Stimulated activated CD4-positive, alpha-beta T cell treated with anti-CD3 and anti-CD28 coated beads, Interleukin-4, amount 100 ng/mL, for 1 hour (primary cell): Measurements from ENCODE around the gene RERE.

Experiments
- DNase-seq: peaks from one replicate; pipeline ENCODE4 v3.0.0-alpha.2; 2020

RERE gene

GRCh38 chr1:8337776-8338525 is 479.5 kb downstream of the RERE start:
- DNase-seq: no peak

- no peak for DNase-seq
These were observed 482.2 kb downstream of the RERE start for GRCh38 chr1:8335246-8335645.

GRCh38 chr1:8334106-8334851 is 483.2 kb downstream of the RERE start:
- no peak for DNase-seq

GRCh38 chr1:8333246-8333987 is 484.0 kb downstream of the RERE start:
- no peak for DNase-seq

DNA sequence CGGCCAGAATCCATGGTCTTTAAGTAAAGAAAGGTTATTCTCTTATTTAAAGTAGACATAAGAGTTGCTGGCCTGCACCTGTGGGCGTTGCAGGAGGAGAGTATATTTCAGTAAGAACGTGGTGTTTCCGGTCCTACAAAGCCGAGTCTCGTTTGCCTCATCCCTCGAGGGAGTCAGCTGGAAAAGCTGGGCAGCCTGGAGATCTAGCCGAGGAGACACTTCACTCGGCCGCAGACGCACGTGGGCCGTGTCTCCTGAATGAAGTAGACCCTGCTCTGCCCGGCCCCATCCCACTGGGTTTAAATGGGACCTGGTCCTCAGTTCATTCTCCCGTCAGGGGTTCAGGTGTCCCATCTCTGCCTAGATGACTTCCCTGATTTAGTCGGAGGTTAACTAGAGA is 484.6 kb downstream of the RERE start:
- DNase-seq: no peak

- DNase-seq: no peak
These were observed 486.9 kb downstream of the RERE start for GRCh38 chr1:8330271-8331125.

GRCh38 chr1:8329858-8330257 is 487.6 kb downstream of the RERE start:
- no peak for DNase-seq

DNA sequence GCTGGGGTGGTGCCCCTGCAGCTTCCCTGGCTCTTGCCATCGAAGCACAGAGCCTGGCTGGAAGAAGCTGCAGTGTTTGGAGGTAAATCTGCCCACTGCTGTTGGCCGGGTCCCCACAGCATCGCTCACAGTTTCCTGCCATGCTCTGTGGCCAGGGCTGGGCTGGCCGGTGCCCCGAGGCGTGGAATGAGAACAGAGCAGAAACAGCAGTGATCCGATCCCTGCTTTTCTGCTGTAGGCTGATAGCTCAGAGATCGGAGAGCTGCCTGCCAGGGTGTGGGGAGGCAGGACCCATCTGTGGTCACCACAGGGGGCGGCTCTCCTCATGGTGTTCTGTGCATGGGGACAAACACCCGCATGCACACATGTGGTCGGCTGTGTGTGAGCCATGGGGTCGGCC is 488.0 kb downstream of the RERE start:
- no peak for DNase-seq

DNA sequence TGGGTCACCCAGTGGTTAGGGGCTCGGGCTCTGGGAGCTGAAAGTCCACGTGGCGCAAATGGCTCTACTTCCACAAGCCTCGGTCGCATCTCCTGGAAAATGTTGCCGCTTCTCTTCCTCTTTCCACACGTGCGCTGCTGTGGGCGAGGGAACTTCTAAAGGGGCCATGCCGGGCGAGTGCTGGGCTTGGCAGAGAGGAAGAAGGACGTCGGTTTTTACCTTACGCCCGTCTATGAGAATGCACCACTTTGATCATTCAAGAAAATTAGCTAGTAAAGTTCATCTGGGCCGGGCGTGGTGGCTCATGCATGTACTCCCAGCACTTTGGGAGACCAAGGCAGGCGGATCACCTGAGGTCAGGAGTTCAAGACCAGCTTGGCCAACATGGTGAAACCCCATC is 489.2 kb downstream of the RERE start:
- DNase-seq: no peak

- no peak for DNase-seq
These were observed 491.2 kb downstream of the RERE start for GRCh38 chr1:8326265-8326664.

DNA sequence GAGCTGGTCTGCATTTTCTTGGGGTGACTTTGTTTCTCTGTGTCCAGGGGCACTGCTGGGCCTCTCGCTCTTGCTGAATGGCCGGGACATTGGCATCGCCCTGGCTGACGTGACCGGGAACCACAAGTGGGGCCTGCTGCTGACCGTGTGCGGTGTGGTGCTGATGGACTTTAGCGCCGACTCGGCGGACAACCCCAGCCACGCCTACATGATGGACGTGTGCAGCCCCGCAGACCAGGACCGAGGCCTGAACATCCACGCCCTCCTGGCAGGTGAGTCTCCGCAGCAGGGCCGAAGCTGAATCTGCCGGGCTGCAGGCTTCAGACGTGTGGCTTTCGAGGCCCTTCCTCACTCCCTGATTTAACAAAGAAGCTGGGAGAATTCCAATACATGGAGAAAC is 491.7 kb downstream of the RERE start:
- DNase-seq: no peak

- no peak for DNase-seq
These were observed 493.1 kb downstream of the RERE start for GRCh38 chr1:8324176-8324810.

GRCh38 chr1:8323706-8324105 is 493.7 kb downstream of the RERE start:
- DNase-seq: no peak

GRCh38 chr1:8321612-8322011 is 495.8 kb downstream of the RERE start:
- DNase-seq: no peak

- no peak for DNase-seq
These were observed 499.0 kb downstream of the RERE start for GRCh38 chr1:8318436-8318835.

DNA sequence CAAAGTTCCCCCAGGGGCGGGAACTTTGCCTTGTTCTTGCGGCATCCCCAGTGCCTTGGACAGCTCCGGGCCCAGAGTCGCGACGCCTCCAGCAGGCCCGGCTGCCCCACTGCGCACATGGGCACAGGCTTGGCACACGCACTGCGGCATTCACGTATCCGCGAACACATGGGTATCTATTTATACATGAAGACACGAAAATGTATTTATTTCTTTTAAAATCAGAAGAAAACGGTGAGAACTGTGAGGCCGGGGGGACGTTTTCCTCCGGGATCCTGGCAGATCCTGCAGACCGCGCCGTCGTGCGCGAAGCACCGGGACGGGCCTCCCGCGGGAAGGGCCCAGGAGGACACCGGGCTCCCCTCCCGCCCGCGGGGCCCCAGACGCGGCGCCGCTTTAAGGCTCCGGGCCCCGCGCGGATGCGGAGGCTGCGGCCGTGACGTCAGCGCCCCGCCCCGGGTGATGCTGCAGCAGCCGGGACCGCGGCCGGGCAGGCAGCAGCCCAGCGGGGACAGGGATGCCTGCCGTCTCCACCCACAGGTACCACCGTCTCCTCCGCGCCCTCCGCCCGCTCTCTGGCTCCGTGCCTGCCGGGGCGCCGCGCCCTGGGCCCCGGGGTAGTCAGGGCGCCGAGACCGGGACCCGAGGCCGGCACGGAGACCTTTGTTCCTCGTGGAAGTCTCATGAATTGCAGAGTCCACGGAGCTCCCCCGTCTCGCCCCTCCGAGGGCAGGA is 499.6 kb downstream of the RERE start, which contains the start of gene SLC45A1:
Gene SLC45A1, plus strand, starts transcription at position 468 of the 735 bp plus-strand sequence. CDS start 6,216 bp downstream, outside the sequence.
- peak; percentile 86 for DNase-seq

DNA sequence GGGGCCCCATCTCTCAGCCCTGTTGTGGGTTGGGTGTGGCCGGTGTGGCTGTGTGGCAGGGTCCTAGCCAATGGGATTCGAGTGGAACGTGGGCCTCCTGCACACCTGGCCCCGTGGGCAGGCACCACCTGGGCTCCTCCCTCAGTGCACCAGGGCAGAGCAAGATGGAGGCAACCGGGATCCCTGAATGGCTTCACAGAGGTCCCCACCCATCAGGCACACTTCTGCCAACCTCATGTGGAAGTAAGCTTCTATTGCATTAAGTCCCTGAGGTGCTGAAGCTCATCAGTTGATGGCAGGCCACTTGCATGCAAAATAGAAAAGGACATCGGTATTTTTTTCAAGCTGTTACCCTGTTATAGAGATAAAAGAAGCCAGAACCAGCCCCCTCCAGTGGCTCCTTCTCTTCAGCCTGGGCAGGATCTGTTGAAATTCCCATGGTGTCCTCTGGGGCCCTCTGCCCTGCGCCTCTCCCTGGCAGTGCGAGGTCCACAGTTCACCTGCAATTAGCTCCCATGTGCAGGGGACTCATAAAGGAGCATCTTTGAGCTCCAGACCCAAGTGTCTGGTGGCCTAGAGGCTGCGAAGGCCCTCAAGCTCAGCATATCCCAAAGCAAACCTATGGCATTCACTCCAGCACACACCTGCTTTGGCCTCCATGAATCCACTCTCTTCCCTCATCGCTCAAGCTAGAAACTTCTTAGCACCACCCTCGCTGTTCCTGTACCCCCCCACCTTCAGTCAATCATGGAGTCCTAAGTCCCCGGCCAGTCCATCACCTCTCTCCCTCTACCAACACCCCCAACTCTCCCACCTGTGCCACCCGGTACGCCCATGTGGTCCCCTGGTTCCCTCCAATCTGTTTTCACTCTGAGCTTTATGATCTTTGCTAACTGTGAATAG is 501.6 kb downstream of the RERE start:
- no peak for DNase-seq

DNA sequence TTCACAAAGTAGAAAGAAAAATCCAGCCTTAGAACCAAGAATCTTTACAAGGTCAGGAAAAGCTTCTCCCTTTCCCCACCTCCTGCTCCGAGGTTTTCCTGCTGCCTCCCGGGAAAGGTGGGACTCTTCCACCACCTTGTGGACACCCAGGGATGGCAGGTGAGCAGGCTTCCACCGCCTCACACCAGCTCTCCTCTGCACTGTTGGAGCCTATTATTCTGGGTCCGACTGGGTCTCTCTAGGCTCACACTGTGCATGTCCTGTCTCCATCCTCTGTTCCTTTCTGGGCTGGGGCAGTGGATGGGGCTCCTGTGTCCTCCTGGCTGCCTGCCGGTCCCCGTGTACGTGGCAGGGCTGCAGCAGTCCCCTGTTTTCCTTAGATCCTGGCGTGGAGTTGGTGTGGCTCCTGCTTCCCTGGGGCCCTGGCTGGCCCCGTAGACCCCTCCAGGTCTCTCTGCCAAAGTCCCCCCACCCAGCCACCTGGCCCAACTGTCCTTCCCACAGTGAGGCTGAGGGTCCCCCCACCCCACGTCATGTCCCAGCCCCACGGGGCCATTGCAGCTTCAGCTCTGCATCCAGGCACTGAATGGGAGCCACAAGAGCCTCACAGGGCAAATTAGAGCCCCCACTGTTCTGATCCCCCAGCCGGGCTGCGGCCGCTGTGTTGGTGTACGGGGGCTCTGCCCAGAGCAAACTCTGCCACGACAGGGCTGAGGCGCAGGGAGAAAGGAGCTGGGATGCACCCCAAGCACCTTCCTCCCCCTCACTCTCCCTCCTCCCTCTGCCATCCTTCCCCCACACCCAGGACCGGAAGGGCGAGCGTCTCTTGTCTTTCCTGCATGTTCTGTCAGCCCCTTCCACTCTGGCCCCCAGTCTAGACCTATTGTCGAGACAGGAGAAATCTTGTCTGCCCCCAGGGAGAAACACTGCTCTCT is 502.8 kb downstream of the RERE start:
- peak; percentile 34 for DNase-seq

DNA sequence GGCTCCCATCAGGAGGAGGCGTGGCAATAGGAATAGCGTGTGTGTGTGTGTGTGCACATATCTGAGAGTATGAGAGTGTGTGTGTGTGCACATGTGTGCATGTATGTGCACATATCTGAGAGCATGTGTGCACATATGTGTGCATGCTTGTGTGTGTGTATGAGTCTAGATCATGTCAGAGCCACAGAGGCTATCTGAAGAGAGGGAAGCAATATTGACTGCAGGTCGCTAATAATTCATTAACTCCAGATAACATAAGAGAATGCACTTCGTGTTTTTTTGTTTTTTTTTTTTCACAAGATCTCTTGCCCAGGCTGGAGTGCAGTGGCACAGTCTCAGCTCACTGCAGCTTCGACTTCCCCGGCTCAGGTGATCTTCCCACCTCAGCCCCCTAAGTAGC is 504.2 kb downstream of the RERE start:
- no peak for DNase-seq
